ENCODE results near the gene DOCK9. TPM values are rescaled to one million over a fixed set of nuclear protein-coding genes. Genes with fewer than 3 reads are reported as not detected.

DOCK9 gene
- total and polyA plus RNA-seq, 9 donors, result 31.0 to 75.3 (median 45.4) TPM

DNA sequence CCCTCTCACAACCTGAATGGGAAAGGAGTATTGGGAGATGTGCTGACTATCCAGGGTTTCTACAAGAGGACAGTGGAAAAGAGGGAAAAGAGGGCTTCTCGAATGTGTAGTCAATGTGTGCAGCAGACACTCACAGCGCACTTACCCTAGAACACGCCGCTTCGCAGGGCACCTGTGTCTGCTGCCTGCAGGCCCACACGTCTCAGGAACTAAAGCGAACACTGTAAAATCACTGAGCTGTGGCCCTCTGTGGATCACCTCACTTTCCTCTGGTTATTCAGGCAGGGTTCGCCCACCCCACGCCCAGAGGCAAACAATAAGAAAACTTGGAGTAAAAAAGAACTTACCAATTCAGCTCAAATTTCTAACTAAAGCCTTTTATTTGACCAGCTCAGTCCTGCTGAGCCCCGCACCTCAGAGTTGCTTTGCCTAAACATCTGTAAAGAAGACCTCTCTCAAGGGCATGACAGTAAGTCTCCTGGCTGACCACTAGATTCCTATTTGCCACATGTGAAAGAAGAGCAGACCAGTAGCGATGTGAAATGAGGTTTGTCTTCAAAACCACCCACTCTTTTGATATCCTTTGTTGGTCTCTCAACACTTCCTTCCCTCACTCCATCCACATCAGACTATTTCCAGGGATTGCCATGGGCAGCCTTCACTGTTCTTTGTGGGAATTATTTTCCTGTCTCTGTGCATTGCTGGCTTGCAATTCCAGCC, 19.3 kb upstream of the DOCK9 start:
- TF ChIP-seq, protein P1, sequence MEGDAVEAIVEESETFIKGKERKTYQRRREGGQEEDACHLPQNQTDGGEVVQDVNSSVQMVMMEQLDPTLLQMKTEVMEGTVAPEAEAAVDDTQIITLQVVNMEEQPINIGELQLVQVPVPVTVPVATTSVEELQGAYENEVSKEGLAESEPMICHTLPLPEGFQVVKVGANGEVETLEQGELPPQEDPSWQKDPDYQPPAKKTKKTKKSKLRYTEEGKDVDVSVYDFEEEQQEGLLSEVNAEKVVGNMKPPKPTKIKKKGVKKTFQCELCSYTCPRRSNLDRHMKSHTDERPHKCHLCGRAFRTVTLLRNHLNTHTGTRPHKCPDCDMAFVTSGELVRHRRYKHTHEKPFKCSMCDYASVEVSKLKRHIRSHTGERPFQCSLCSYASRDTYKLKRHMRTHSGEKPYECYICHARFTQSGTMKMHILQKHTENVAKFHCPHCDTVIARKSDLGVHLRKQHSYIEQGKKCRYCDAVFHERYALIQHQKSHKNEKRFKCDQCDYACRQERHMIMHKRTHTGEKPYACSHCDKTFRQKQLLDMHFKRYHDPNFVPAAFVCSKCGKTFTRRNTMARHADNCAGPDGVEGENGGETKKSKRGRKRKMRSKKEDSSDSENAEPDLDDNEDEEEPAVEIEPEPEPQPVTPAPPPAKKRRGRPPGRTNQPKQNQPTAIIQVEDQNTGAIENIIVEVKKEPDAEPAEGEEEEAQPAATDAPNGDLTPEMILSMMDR (IDR thresholded peaks at IDR 0.05), result no peak
- TF ChIP-seq EP300 (IDR thresholded peaks at IDR 0.05) (no peak), POLR2A (IDR thresholded peaks at IDR 0.05) (no peak)
- H3K27ac ChIP-seq, result no peak overlapping the region

DNA sequence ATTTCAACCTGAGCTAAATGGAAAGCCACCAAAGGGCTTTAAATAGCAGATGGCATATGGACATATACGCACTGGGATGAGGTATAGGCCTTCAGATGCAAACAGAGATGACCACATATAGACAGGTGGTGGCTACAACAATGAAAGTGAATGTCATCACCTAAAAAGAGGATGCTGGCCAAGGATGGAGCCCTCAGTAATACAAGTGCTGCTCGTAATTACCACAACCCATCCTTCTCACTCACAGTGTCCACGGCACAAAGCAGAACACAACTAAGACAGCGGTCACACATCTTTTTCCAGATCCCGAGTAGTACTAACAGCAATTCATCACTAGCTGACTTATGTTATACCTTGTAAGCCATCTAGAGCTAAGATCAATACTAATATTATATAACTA, 18.2 kb upstream of the DOCK9 start:
- TF ChIP-seq EP300 (IDR thresholded peaks at IDR 0.05), result no peak
- TF ChIP-seq, protein P1 (IDR thresholded peaks at IDR 0.05), result no peak
- H3K27ac ChIP-seq, result no peak overlapping the region
- H3K4me3 ChIP-seq, result no peak overlapping the region
- H3K4me1 ChIP-seq (ENCODE audit: insufficient read depth), result peaks cover 5% of the 10 kb centered on the region
- intact Hi-C loops (cut with DNase I), result no loop called here
- H3K36me3 ChIP-seq, result no peaks in the 10 kb centered on the region
- no peaks in the 10 kb centered on the region for H3K9me3 ChIP-seq
- no peak for DNase-seq
- 96 to 99% (median 98%) methylated on average over 5 of the region's 5 CpGs for WGBS, 3 donors
- H3K27me3 ChIP-seq, result no peaks in the 10 kb centered on the region

More for the DNA sequence above, 19.3 kb upstream of the DOCK9 start:
- Histone ChIP-seq H3K27me3 (no peaks in the 10 kb centered on the region), H3K4me1 (ENCODE audit: insufficient read depth) (peaks cover 7% of the 10 kb centered on the region), H3K9me3 (no peaks in the 10 kb centered on the region), H3K4me3 (no peak overlapping the region), H3K36me3 (no peaks in the 10 kb centered on the region)
- DNase-seq, result no peak
- 95 to 96% (median 95%) methylated on average over 11 of the region's 11 CpGs for WGBS, 3 donors
- intact Hi-C loops (cut with DNase I), result no loop called here

DNA sequence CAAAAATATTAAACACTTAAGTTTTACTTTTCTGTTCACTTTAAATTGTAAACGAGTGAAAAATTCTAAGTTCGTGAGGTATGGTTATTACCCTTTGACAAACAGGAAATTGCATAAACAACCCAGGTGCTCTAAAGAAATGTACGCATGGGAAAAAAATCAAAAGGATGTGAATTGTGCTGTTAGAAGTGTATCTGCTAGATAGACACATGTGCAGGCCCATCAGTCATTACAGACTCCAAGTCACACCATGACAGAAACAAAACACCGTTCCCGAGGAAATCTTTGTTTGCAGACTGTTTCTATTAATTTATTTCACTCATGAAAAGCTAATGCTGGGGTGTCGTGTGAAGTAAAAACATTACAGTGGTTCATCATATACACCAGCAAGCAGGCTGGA, 17.0 kb upstream of the DOCK9 start:
- Histone ChIP-seq H3K9me3 (no peaks in the 10 kb centered on the region), H3K4me3 (no peak overlapping the region), H3K4me1 (ENCODE audit: insufficient read depth) (peaks cover 3% of the 10 kb centered on the region), H3K27ac (no peak overlapping the region), H3K36me3 (no peaks in the 10 kb centered on the region), H3K27me3 (no peaks in the 10 kb centered on the region)
- TF ChIP-seq, protein P1 (IDR thresholded peaks at IDR 0.05), result no peak
- TF ChIP-seq EP300 (IDR thresholded peaks at IDR 0.05) (no peak), POLR2A (IDR thresholded peaks at IDR 0.05) (no peak)
- intact Hi-C loops (cut with DNase I), result no loop called here
- 90 to 96% (median 90%) methylated on average over 6 of the region's 6 CpGs for WGBS, 3 donors
- no peak for DNase-seq

DNA sequence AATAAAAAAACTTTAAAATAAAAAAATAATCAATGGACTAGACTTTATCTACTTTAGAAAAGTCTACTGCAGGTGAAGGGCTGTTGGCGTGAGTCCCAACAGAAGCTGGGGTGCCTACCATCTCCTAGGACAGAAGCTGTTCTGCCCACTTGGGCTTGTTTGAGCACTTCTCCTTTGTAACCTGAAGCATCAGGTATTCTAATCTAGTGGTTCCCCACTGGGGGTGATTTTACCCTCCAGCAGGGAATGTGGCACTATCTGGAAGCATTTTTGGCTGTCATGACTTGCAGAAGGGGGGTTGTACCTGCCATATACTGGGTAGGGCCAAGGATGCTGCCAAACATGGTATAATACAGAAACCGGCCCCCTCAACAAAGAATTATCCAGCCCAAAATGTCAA, 16.2 kb upstream of the DOCK9 start:
- DNase-seq, result no peak
- WGBS, 3 donors, result 92 to 97% (median 94%) methylated on average over 2 of the region's 2 CpGs
- no peaks in the 10 kb centered on the region for H3K36me3 ChIP-seq
- no peak overlapping the region for H3K27ac ChIP-seq
- no peak overlapping the region for H3K4me3 ChIP-seq
- TF ChIP-seq, protein P1 (IDR thresholded peaks at IDR 0.05), result no peak
- TF ChIP-seq POLR2A (IDR thresholded peaks at IDR 0.05), result no peak
- no peak for TF ChIP-seq EP300 (IDR thresholded peaks at IDR 0.05)
- intact Hi-C loops (cut with DNase I), result no loop called here
- H3K4me1 ChIP-seq (ENCODE audit: insufficient read depth), result peaks cover 3% of the 10 kb centered on the region
- no peaks in the 10 kb centered on the region for H3K27me3 ChIP-seq
- no peaks in the 10 kb centered on the region for H3K9me3 ChIP-seq

All from ovary (tissue), 9 donors.